ENCODE results near the gene YARS1.

YARS1 gene

DNA sequence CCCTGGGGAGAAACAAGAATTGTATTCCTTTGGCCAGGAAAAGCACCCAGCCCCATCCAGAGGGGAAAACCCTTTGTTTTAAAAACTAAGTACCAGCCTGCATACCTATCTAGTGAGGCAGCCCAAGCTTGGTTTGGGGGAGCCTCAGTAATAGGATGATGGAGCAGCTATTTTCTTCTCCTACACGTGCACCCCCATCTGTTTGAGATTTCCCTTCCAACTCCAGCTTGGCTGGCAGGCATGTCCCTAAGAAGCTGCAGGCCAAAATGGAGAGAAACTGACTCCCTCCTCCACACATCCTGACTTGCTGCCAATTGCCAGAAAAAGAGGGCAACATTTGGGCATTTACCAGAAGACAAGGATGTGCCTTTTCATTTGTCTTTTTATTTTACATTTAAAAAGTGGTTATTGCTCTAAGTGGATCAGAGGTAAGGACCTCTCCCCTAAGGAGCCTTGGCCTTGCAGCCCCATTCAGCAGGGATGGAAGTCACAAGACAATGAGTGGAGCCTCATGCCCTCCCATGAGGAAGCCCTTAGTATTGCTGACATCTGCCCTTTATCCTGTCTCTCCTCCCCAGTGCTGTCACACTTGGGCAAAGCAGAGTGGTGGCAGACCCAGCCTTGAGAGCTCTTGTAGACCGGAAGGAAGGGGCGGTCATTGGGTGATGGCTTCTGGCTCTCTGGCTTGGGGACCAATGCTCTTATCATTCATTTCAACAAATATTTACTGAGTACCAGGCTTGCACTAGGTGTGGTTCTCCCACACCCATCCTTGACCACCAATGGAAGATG, 44.9 kb upstream of the YARS1 start:
- DNase-seq (ENCODE audit: low read depth), result no peak
- no peak overlapping the region for H3K4me3 ChIP-seq (ENCODE audit: low read depth, low read length)
- TF ChIP-seq, protein P1, sequence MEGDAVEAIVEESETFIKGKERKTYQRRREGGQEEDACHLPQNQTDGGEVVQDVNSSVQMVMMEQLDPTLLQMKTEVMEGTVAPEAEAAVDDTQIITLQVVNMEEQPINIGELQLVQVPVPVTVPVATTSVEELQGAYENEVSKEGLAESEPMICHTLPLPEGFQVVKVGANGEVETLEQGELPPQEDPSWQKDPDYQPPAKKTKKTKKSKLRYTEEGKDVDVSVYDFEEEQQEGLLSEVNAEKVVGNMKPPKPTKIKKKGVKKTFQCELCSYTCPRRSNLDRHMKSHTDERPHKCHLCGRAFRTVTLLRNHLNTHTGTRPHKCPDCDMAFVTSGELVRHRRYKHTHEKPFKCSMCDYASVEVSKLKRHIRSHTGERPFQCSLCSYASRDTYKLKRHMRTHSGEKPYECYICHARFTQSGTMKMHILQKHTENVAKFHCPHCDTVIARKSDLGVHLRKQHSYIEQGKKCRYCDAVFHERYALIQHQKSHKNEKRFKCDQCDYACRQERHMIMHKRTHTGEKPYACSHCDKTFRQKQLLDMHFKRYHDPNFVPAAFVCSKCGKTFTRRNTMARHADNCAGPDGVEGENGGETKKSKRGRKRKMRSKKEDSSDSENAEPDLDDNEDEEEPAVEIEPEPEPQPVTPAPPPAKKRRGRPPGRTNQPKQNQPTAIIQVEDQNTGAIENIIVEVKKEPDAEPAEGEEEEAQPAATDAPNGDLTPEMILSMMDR (IDR thresholded peaks at IDR 0.05; ENCODE audit: low read depth, low read length, missing control alignments), result no peak
- in situ Hi-C loops (cut with HindIII; ENCODE audit: low sequenced_read_pairs), result no loop called here

GRCh38 chr1:32860566-32860965, 43.4 kb upstream of the YARS1 start:
- DNase-seq (ENCODE audit: low read depth), result no peak
- TF ChIP-seq, protein P1 (IDR thresholded peaks at IDR 0.05; ENCODE audit: low read depth, low read length, missing control alignments), result no peak
- H3K4me3 ChIP-seq (ENCODE audit: low read depth, low read length), result no peak overlapping the region
- in situ Hi-C loops (cut with HindIII; ENCODE audit: low sequenced_read_pairs), result no loop called here

DNA sequence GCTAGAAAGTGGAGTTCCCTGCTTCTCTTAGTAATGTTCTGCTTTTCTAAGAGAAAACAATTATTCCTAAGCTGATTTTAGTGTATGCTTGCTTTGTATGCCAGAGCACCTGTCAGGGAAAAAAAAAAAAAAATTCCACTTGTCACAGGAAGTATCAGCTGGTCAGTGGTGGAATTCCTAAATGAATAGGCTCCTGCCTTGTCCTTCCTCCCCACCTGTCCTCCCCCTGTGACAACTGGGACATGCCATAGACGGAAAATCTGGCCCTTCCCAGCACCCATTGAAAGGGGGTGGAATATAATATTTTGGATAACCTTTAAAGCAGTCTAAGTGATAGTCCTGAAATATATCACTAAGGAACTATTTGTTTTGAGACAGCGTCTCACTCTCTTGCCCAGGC, 42.8 kb upstream of the YARS1 start:
- H3K4me3 ChIP-seq (ENCODE audit: low read depth, low read length), result no peak overlapping the region
- DNase-seq (ENCODE audit: low read depth), result no peak
- TF ChIP-seq, protein P1 (IDR thresholded peaks at IDR 0.05; ENCODE audit: low read depth, low read length, missing control alignments), result no peak
- in situ Hi-C loops (cut with HindIII; ENCODE audit: low sequenced_read_pairs), result no loop called here

DNA sequence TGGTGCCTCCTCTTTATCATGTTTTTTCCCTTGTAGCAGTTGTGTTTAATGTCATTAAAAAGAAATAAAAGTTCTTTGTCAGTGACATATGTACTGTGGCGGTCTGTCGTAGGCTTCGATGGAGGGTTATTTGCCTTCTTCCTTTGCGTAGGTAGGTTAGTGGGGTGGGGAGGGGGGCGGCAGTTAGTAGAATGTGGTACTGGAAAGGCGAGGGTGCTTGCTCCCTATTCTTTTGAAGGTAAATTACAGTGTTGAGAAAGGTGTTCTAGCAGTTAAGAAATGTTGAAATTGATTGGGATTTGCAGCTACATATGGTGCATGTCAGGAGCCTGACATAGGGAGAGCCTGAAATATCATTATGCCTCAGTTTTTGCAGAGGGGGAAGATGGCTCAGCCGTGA, 41.6 kb upstream of the YARS1 start:
- TF ChIP-seq, protein P1 (IDR thresholded peaks at IDR 0.05; ENCODE audit: low read depth, low read length, missing control alignments), result no peak
- in situ Hi-C loops (cut with HindIII; ENCODE audit: low sequenced_read_pairs), result no loop called here
- no peak for DNase-seq (ENCODE audit: low read depth)
- no peak overlapping the region for H3K4me3 ChIP-seq (ENCODE audit: low read depth, low read length)

- DNase-seq (ENCODE audit: low read depth), result no peak
- H3K4me3 ChIP-seq (ENCODE audit: low read depth, low read length), result no peak overlapping the region
- in situ Hi-C loops (cut with HindIII; ENCODE audit: low sequenced_read_pairs), result no loop called here
- TF ChIP-seq, protein P1 (IDR thresholded peaks at IDR 0.05; ENCODE audit: low read depth, low read length, missing control alignments), result no peak
Measured at GRCh38 chr1:32858136-32858535, 41.0 kb upstream of the YARS1 start.

GRCh38 chr1:32855861-32856617, 38.9 kb upstream of the YARS1 start:
- TF ChIP-seq, protein P1 (IDR thresholded peaks at IDR 0.05; ENCODE audit: low read depth, low read length, missing control alignments), result no peak
- no peak overlapping the region for H3K4me3 ChIP-seq (ENCODE audit: low read depth, low read length)
- DNase-seq (ENCODE audit: low read depth), result no peak
- in situ Hi-C loops (cut with HindIII; ENCODE audit: low sequenced_read_pairs), result no loop called here
